ENCODE results near the gene NFE2L3. TPM values are rescaled to one million over a fixed set of nuclear protein-coding genes. Genes with fewer than 3 reads are reported as not detected.
"Not testable (repeated sequence)": the region's sequence is repeated elsewhere in the genome, so short reads cannot be mapped to it uniquely, and the experiment has no call there.

Gene NFE2L3
- total RNA-seq, 1 experiment from 2014 or later, result not detected

- Histone ChIP-seq H3K27ac (no peak overlapping the region), H3K4me3 (no peak overlapping the region), H3K36me3 (no peaks in the 10 kb centered on the region)
Measured at GRCh38 chr7:26169271-26169670, 17.3 kb downstream of the NFE2L3 start.

GRCh38 chr7:26170663-26171062 lies 18.7 kb downstream of the NFE2L3 start:
- Histone ChIP-seq H3K4me1 (no peaks in the 10 kb centered on the region), H3K27me3 (no peaks in the 10 kb centered on the region), H3K27ac (no peak overlapping the region), H3K4me3 (no peak overlapping the region), H3K36me3 (no peaks in the 10 kb centered on the region), H3K9me3 (replicated peaks) (no peaks in the 10 kb centered on the region)
- DNase-seq, result no peak

More at GRCh38 chr7:26169271-26169670, 17.3 kb downstream of the NFE2L3 start:
- DNase-seq, result no peak
- Histone ChIP-seq H3K27me3 (no peaks in the 10 kb centered on the region), H3K9me3 (replicated peaks) (no peaks in the 10 kb centered on the region), H3K4me1 (no peaks in the 10 kb centered on the region)

GRCh38 chr7:26171601-26172000 lies 19.6 kb downstream of the NFE2L3 start:
- Histone ChIP-seq H3K27me3 (no peaks in the 10 kb centered on the region), H3K4me3 (no peak overlapping the region), H3K9me3 (replicated peaks) (no peaks in the 10 kb centered on the region), H3K36me3 (no peaks in the 10 kb centered on the region), H3K4me1 (no peaks in the 10 kb centered on the region), H3K27ac (no peak overlapping the region)
- no peak for DNase-seq

GRCh38 chr7:26172048-26172447 lies 20.1 kb downstream of the NFE2L3 start:
- Histone ChIP-seq H3K4me1 (no peaks in the 10 kb centered on the region), H3K36me3 (no peaks in the 10 kb centered on the region), H3K9me3 (replicated peaks) (no peaks in the 10 kb centered on the region), H3K27me3 (no peaks in the 10 kb centered on the region), H3K27ac (no peak overlapping the region), H3K4me3 (no peak overlapping the region)
- DNase-seq, result no peak

GRCh38 chr7:26175903-26176302 lies 23.9 kb downstream of the NFE2L3 start:
- H3K4me1 ChIP-seq; H3K27ac ChIP-seq; H3K27me3 ChIP-seq; H3K9me3 ChIP-seq (replicated peaks); H3K4me3 ChIP-seq; H3K36me3 ChIP-seq; DNase-seq: not testable (repeated sequence)

- not testable (repeated sequence) for H3K4me1 ChIP-seq, H3K36me3 ChIP-seq
Measured at GRCh38 chr7:26176696-26177095, 24.7 kb downstream of the NFE2L3 start.

DNA sequence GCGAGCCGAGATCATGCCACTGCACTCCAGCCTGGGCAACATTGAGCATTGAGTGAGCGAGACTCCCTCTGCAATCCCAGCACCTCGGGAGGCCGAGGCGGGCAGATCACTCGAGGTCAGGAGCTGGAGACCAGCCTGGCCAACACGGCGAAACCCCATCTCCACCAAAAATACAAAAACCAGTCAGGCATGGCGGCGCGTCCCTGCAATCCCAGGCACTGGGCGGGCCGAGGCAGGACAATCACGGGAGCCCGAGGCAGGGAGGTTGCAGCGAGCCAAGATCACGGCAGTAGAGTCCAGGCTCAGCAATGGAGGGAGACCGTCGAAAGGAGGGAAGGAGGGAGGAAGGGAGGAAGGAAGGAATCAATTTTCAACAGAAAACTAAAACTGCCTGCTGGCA lies 25.3 kb downstream of the NFE2L3 start:
- not testable (repeated sequence) for H3K36me3 ChIP-seq; H3K4me1 ChIP-seq; H3K27me3 ChIP-seq; H3K9me3 ChIP-seq (replicated peaks); DNase-seq; H3K4me3 ChIP-seq; H3K27ac ChIP-seq

More at GRCh38 chr7:26176696-26177095, 24.7 kb downstream of the NFE2L3 start:
- DNase-seq; H3K27ac ChIP-seq; H3K4me3 ChIP-seq; H3K9me3 ChIP-seq (replicated peaks); H3K27me3 ChIP-seq: not testable (repeated sequence)

GRCh38 chr7:26178272-26178960 lies 26.4 kb downstream of the NFE2L3 start:
- DNase-seq, result no peak

DNA sequence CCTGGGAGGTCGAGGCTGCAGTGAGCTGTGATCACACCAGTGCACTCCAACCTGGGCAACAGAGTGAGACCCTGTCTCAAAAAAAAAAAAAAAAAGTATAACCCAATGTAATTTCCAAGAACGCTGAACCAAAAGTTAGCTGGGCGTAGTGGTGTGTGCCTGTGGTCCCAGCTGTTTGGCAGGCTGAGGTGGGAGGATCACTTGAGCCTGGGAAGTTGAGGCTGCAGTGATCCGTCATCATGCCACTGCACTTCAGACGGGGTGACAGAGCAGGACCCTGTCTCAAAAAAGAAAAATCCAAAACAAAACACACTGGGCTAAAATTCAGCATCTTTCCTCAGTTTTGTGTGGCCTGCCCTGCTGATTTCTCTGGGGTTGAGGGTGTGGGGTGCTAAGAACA lies 27.4 kb downstream of the NFE2L3 start:
- Histone ChIP-seq H3K27me3 (no peaks in the 10 kb centered on the region), H3K36me3 (no peaks in the 10 kb centered on the region), H3K27ac (no peak overlapping the region), H3K4me3 (no peak overlapping the region), H3K4me1 (no peaks in the 10 kb centered on the region), H3K9me3 (replicated peaks) (no peaks in the 10 kb centered on the region)
- DNase-seq, result no peak

More at GRCh38 chr7:26178272-26178960, 26.4 kb downstream of the NFE2L3 start:
- Histone ChIP-seq H3K27me3 (no peaks in the 10 kb centered on the region), H3K27ac (no peak overlapping the region), H3K9me3 (replicated peaks) (no peaks in the 10 kb centered on the region), H3K4me1 (no peaks in the 10 kb centered on the region), H3K36me3 (no peaks in the 10 kb centered on the region), H3K4me3 (no peak overlapping the region)

DNA sequence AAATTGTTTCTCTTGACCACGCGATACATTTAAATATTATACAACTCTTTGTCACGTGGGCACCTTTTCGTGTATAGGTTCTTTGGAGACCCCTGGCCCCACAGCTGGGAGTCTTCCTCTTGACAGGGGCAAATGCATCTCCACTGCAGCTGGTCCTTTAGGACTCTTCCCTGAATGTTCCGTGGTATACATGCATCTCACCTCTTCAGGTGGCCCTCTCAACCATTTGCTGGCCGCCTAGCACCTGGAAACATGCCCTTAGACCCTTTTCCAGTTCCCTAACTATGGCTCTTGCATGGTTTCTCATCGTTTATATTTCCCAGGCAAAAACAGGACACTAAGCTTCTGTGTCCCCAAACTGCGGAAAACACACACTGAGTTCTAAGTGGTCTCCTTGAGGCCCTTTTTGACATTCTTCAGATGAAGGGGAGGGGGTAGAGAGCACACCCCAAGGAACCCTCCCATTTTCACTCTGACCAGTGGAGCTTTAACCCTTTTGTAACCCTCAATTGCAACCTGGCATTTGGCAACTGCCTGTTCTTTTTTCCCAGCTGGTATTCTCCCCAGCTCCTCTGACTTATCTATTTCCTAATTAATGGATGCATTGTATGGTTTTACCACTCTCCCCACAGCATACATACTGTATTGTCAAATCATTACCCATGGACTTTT lies 28.0 kb downstream of the NFE2L3 start:
- H3K9me3 ChIP-seq (replicated peaks), result no peaks in the 10 kb centered on the region
- no peaks in the 10 kb centered on the region for H3K36me3 ChIP-seq
- H3K27ac ChIP-seq, result no peak overlapping the region
- no peaks in the 10 kb centered on the region for H3K4me1 ChIP-seq
- no peaks in the 10 kb centered on the region for H3K27me3 ChIP-seq
- no peak overlapping the region for H3K4me3 ChIP-seq
- no peak for DNase-seq

GRCh38 chr7:26180792-26181198 lies 28.8 kb downstream of the NFE2L3 start:
- no peak overlapping the region for H3K27ac ChIP-seq
- H3K9me3 ChIP-seq (replicated peaks), result no peaks in the 10 kb centered on the region
- H3K27me3 ChIP-seq, result no peaks in the 10 kb centered on the region
- H3K4me1 ChIP-seq, result no peaks in the 10 kb centered on the region
- H3K4me3 ChIP-seq, result no peak overlapping the region
- no peak for DNase-seq
- H3K36me3 ChIP-seq, result no peaks in the 10 kb centered on the region

DNA sequence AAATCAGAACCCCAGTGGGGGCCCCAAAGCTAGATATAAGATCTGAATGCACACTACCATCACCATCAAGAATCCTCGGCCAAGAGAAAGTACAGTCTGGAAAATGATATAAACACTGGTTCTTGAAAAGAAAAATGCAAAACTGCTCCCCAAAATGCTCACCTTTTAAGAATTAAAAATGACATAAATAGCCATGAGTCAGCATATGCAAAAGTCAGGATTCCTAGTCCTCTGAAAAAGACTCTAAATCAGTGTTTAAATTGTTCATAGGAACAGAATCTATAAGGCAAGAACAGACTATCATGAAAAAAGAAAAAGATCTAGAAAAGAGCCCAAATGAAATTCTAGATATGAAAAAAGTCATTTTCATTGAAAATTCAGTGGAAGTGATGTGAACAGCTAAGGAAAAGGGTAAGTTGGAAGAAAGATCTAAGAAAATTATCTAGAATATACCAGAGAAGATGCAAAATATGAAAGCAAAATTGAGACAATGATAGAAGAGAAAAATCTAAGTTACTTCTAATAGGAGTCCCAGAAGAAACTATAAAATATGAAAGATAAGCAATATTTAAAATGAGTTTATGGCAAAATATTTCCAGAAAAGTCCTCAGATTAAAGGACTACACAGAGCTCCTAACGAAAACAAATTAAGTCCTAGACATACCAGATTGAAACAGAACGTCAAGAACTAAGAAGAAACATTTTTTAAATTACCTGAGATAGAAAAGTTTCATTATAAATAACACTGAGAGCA lies 29.7 kb downstream of the NFE2L3 start:
- H3K4me3 ChIP-seq, result no peak overlapping the region
- H3K36me3 ChIP-seq, result no peaks in the 10 kb centered on the region
- no peaks in the 10 kb centered on the region for H3K9me3 ChIP-seq (replicated peaks)
- no peaks in the 10 kb centered on the region for H3K27me3 ChIP-seq
- H3K4me1 ChIP-seq, result no peaks in the 10 kb centered on the region
- no peak for DNase-seq
- H3K27ac ChIP-seq, result no peak overlapping the region

GRCh38 chr7:26182283-26182682 lies 30.3 kb downstream of the NFE2L3 start:
- Histone ChIP-seq H3K4me3 (no peak overlapping the region), H3K4me1 (0 out of 2 replicates have a peak, but pooled peaks cover under 1% of the 10 kb centered on the region), H3K36me3 (no peaks in the 10 kb centered on the region; the same call in 1 of the 2 replicates), H3K27me3 (no peaks in the 10 kb centered on the region), H3K9me3 (replicated peaks) (no peaks in the 10 kb centered on the region), H3K27ac (no peak overlapping the region)
- no peak for DNase-seq

GRCh38 chr7:26182706-26183105 lies 30.7 kb downstream of the NFE2L3 start:
- H3K4me1 ChIP-seq, result 0 out of 2 replicates have a peak, but pooled peaks cover 2% of the 10 kb centered on the region
- no peak overlapping the region for H3K4me3 ChIP-seq
- no peaks in the 10 kb centered on the region for H3K27me3 ChIP-seq
- no peak overlapping the region for H3K27ac ChIP-seq
- DNase-seq, result no peak
- H3K9me3 ChIP-seq (replicated peaks), result no peaks in the 10 kb centered on the region
- H3K36me3 ChIP-seq, result no peaks in the 10 kb centered on the region; the same call in 1 of the 2 replicates
